Measurements from ENCODE around the gene APBB2.

DNA sequence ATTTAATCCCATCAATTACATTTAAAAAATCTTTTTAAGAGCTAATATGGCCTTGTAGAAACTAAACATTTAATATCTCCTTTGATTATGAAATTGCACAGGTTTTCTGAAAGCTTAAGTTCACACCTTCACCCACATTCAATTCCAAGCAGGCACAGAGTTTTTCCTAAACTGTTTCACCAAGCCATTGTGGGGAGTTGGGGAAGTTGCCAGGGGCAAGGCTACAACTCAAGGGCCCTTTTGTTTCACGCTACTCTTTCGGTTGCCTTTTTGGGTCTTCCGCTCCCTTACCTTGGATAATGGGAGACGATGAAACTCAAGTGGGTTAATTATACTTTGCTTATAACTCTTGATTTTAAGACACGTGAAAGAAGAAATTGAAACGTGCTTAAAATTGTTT lies 33.3 kb downstream of the APBB2 start:
- no peak for TF ChIP-seq CTCF (conservative IDR thresholded peaks at IDR 0.05)
- no peak for TF ChIP-seq ZFX (IDR thresholded peaks at IDR 0.05)
